Activated T-cell treated with anti-CD3 and anti-CD28 coated beads, Interleukin-2, amount 50 U/mL, for 1 hour (primary cell): ENCODE data around the gene TSHB.
A peak's percentile ranks its signal among the peaks of the same experiment; 100 is the strongest.
"Not testable (repeated sequence)": the region's sequence is repeated elsewhere in the genome, so short reads cannot be mapped to it uniquely, and the experiment has no call there.

Experiments used
- DNase-seq: peaks from one replicate; pipeline ENCODE4 v3.0.0-alpha.2; 2020

TSHB gene

DNA sequence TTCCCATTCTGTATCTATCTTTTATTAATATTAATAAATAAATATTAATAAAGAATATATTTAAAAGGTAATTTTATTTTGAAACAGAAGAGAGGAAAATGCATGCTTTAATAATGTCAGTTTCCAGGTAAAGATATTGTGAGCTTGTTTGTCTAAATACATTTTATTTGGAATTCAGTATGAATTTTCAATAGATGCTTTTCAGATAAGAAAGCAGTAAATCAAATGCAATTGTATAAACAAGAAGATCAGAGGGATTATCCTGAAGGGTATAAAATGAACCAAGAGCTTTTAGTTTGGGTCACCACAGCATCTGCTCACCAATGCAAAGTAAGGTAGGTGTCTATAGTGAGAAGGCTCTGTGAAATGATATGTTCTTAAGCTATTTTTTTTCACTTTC is at the start of gene TSHB:
Gene TSHB (plus strand): TSS at position 301 of the 400 bp plus-strand sequence. CDS start 3,537 bp downstream, outside the sequence.
- DNase-seq, result no peak

DNA sequence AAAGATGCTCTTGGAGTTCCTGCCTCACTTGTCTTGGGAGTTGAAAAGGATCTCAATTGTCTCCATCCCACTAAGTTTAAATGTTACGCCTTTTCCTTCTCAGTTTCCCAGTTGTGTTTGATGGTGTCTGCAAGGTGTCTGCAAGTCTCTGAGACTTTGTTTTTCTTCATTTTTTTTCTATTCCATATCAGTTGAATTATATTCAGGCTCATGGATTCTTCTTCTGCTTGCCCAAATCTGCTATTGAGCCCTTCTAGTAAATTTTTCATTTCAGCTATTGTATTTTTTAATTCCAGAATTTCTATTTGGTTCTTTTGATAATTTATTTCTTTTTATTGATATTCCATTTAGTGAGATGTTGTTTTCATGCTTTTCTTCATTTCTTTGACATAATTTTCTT is 47.4 kb upstream of the TSHB start:
- DNase-seq, result no peak

DNA sequence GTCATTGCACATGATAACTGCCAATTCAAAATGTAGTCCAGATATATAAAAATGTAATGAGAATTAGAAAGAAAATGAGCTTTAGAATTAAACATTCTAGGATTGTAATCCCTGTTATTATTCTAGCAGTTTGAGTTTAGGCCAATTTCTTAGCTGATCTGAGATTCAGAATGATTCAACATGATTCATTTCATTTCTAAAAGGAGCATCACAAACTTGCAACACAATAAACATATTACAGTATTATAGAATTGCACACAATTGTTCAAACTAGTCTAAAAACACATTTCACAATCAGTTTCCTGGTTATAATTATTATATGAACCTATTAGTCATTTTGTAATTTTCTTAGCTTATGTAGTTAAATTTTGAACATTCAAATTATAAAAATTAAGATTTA is 43.3 kb upstream of the TSHB start:
- DNase-seq, result no peak

- DNase-seq, result no peak
Measured at GRCh38 chr1:114988095-114988494, 41.5 kb upstream of the TSHB start.

DNA sequence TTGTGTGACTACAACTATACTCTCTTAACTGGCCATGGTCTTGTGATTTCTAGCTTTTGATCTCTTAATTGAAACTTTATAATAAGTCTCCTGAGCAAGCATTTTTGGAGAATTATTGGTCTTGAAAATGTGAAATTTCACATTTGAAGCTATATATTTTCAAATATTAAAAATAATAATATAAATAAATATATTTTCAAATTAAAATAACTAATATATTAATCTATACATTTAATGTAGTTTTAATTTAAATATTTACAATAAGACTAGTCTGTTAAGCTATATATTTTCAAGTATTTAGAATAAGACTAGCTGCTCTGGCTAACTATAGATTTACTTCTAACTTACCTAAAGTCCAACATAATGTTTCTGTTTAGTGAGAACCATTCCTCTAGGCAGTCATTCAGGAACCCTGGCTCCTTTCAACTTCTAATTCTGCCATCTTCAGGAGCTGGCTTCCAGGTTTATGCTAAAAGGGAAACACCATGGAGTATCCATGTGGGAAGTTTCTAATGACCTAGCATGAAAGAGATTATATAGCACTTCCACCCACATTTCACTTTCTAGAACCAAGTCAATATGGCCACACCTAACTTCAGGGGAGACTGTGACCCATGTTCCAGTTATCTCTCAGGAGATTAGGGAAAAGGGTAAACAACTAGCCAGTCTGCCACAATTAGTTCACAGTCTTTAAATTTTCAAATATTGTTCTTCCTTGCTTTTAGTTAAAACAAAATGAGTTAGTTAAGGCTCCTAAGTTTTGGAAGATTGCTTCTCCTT is 31.9 kb upstream of the TSHB start:
- no peak for DNase-seq

DNA sequence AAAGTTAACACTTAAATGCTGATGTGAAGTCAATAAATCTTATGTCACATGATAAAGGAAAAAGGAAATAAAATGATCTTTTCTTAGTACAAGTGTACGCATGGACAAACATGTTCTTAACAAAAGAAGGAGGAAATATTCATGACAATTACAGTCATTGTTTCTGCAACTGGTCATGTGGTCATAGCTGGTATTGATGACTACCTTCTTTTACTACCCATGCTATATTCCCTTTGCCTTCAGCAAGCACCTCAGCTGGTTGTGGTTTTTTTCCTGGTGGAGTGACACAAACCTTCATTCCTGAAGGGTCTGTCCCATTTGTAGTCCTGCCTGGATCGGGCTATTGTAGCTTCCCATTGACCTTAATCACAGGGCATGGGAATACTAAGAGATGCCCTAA is 23.4 kb upstream of the TSHB start:
- DNase-seq, result no peak

GRCh38 chr1:115012006-115012405 is 17.6 kb upstream of the TSHB start:
- no peak for DNase-seq

- no peak for DNase-seq
Measured at GRCh38 chr1:115012434-115012833, 17.2 kb upstream of the TSHB start.

GRCh38 chr1:115013792-115014191 is 15.8 kb upstream of the TSHB start:
- no peak for DNase-seq

GRCh38 chr1:115019549-115019948 is 10.1 kb upstream of the TSHB start:
- not testable (repeated sequence) for DNase-seq

DNA sequence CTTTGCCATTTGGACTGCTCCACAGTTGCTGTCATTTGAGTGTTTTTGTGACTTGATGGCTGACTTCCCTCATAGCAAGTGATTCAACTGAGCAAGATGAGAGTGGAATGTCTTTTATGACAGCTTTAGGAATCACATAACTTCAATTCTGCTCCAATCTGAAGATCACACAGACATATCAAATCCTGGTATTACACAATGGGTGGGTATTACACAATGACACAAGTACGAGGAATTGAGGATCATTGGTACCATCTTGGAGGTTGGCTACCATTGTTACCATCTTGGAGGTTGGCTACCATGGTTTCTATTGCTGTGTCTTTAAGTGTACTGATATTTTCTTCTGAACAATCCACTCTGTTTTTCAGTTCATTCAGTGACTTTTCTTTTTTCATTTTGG is 8.5 kb upstream of the TSHB start:
- DNase-seq, result no peak

GRCh38 chr1:115023593-115023992 is 6.0 kb upstream of the TSHB start:
- no peak for DNase-seq

DNA sequence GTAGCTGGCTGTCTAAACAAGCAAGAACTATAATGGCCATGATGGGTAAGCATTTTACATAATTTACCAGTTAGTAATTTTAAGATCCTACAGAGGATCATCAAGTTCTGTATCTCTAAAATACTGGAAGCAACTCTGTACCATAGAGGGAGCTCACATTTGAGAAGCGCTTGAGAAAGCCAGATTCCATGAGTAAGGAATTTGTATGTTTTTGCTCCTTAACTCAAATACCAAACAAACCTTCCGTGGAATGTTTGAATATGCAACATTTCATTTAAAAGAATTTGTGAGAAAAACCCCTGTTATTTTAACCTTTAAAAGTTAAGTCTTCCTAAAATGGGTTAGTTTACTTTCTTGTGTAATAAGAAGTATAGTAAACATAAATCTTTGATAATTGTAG is 2.0 kb downstream of the TSHB start:
- DNase-seq, result no peak

GRCh38 chr1:115035652-115036051 is 6.0 kb downstream of the TSHB start:
- DNase-seq, result no peak

GRCh38 chr1:115036814-115037507 is 7.3 kb downstream of the TSHB start:
- no peak for DNase-seq

DNA sequence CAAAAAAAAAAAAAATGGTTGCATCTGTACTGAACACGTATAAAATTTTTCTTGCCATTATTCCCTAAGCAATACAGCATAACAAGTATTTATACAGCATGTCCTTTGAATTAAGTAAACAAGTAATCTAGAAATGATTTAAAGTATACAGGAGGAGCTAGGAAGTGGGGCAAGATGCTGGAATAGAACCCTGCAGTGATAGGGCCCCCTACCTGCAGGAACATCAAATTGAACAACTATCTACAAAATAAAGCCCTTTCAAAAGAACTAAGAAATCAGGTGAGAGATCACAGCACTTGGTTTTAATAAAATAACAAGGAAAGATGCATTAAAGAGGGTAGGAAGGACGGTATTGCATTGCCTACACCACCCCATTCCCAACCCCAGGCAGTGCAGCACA is 10.9 kb downstream of the TSHB start:
- no peak for DNase-seq

DNA sequence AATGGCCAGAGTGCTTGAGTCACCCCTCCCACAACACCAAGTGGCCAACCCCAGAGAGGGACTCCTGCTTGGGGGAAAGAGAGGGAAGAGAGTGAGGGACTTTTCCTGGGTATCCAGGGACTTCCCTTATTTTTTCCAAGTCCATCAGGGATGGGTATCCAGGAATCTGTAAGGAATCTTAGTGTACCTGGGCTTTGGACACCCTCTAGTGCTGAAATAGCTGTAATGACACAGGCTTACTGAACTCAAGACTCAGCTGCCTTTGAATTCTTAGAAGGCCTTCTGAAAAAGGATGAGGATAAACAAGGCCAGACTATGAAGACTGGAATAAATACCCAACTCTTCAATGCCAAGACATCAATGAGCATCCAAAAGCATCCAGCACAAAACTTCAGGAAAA is 12.0 kb downstream of the TSHB start:
- DNase-seq, result no peak

DNA sequence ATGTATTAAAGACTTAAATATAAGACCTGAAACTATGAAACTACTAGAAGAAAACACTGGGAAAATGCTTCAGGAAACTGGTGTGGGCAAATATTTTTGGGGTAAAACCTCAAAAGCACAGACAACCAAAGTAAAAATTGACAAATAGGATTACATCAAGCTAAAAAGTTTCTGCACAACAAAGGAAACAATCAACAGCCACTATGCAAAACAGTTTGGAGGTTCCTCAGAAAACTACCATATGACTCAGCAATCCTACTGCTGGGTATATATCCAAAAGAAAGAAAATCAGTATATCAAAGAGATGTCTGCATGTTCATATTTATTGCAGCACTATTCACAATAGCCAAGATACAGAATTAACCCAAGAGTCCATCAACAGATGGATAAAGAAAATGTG is 17.1 kb downstream of the TSHB start:
- DNase-seq, result no peak

GRCh38 chr1:115051850-115052249 is 22.2 kb downstream of the TSHB start:
- DNase-seq, result no peak

- DNase-seq, result peak; percentile 55
Measured at GRCh38 chr1:115052454-115053083, 22.9 kb downstream of the TSHB start.

GRCh38 chr1:115056395-115056798 is 26.8 kb downstream of the TSHB start:
- DNase-seq, result no peak

- no peak for DNase-seq
Measured at GRCh38 chr1:115057661-115058254, 28.1 kb downstream of the TSHB start.

GRCh38 chr1:115059316-115059715 is 29.7 kb downstream of the TSHB start:
- no peak for DNase-seq

DNA sequence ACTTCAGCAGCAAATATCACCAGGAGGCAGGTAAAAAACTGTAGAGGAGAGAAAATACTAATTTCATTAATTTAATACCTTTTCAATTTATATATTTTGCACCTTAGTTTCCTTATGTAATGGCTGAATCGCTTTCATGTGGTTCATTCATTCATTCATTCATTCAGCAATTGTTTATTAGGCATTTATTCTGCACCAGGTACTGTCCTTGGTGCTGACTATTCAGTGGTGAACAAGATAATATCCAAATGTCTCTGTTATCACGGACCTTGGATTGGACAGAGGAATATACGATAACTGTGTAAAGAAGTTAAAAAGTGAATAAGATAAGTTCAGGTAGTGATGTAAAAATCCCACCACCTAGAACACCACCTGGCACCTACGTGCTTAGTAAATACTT is 30.9 kb downstream of the TSHB start:
- no peak for DNase-seq
